Measurements from ENCODE around the gene HDAC9.

Gene HDAC9

GRCh38 chr7:18666107-18666728, 170.7 kb downstream of the HDAC9 start:
- Histone ChIP-seq H3K79me1 (replicated peaks; ENCODE audit: low read length, poor library complexity, severe bottlenecking) (peaks cover 3% of the 10 kb centered on the region), H3K36me3 (ENCODE audit: control insufficient read depth in 1 of 2, insufficient read depth in 2 of 2, low read depth in 1 of 2, low read length in 2 of 2) (no peaks in the 10 kb centered on the region), H2BK12ac (ENCODE audit: low read length in 2 of 2) (peak overlapping the region in 1 of 2 experiments; percentile 83), H3K9me3 (ENCODE audit: control insufficient read depth, low read length) (no peaks in the 10 kb centered on the region), H2AFZ (ENCODE audit: low read depth, low read length) (no peak overlapping the region), H4K91ac (ENCODE audit: low read length) (no peak overlapping the region), H3K18ac (ENCODE audit: low read depth in 1 of 2, low read length in 2 of 2) (peak overlapping the region in 1 of 2 experiments; percentile 48), H4K8ac (ENCODE audit: low read length) (no peak overlapping the region), H3K14ac (ENCODE audit: low read length in 2 of 2) (no peak overlapping the region), H3K23ac (ENCODE audit: low read length in 2 of 2) (no peak overlapping the region), H3K27me3 (ENCODE audit: control insufficient read depth in 1 of 2, insufficient read depth in 1 of 2, low read length in 2 of 2) (no peaks in the 10 kb centered on the region), H3K4me1 (ENCODE audit: control insufficient read depth, insufficient read depth, low read depth, low read length) (no peaks in the 10 kb centered on the region), H3K4ac (ENCODE audit: low read depth in 1 of 2, low read length in 2 of 2) (no peak overlapping the region), H2AK5ac (ENCODE audit: low read length, severe bottlenecking) (no peak overlapping the region), H3K27ac (ENCODE audit: low read length, poor library complexity, severe bottlenecking) (no peak overlapping the region), H2BK15ac (ENCODE audit: low read depth, poor library complexity, severe bottlenecking) (no peak overlapping the region), H2BK5ac (ENCODE audit: low read depth, low read length, poor library complexity, severe bottlenecking) (no peak overlapping the region), H3K4me3 (ENCODE audit: insufficient read depth in 1 of 2, low read depth in 1 of 2, low read length in 2 of 2) (no peak overlapping the region), H3K4me2 (ENCODE audit: low read length, poor library complexity, severe bottlenecking) (no peak overlapping the region), H2BK120ac (ENCODE audit: low read depth, low read length) (no peak overlapping the region), H3K9ac (ENCODE audit: low read length) (no peak overlapping the region)
- DNase-seq, result peak; percentile 78
- 31% methylated on average over 4 of the region's 4 CpGs for WGBS

DNA sequence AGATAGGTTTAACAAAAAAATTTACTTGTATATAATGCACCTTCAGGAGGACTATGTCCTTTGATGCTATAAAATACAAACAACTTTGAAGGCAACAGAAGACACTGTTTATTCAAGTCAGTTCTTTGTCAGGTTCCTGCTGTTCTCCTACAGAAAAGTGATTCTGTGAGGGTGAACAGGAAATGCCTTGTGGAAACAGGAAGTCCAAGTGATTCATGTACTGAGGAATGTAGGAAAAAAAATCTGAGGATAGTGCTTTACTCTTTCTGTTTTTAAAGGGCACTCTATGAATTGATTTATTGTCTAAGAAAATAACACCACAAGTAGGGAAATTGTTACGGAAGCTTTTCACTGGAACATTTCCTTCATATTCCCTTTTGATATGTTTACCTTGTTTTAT, 171.9 kb downstream of the HDAC9 start:
- Histone ChIP-seq H3K9ac (ENCODE audit: low read length) (peak overlapping the region; percentile 19), H3K27ac (ENCODE audit: low read length, poor library complexity, severe bottlenecking) (peak overlapping the region; percentile 38), H3K79me1 (replicated peaks; ENCODE audit: low read length, poor library complexity, severe bottlenecking) (peaks cover 5% of the 10 kb centered on the region), H3K4me3 (ENCODE audit: insufficient read depth in 1 of 2, low read depth in 1 of 2, low read length in 2 of 2) (no peak overlapping the region), H2AFZ (ENCODE audit: low read depth, low read length) (no peak overlapping the region), H4K91ac (ENCODE audit: low read length) (no peak overlapping the region), H3K4me2 (ENCODE audit: low read length, poor library complexity, severe bottlenecking) (no peak overlapping the region), H2BK5ac (ENCODE audit: low read depth, low read length, poor library complexity, severe bottlenecking) (no peak overlapping the region), H3K23ac (ENCODE audit: low read length in 2 of 2) (no peak overlapping the region), H3K4me1 (ENCODE audit: control insufficient read depth, insufficient read depth, low read depth, low read length) (no peaks in the 10 kb centered on the region), H3K9me3 (ENCODE audit: control insufficient read depth, low read length) (no peaks in the 10 kb centered on the region), H3K18ac (ENCODE audit: low read depth in 1 of 2, low read length in 2 of 2) (no peak overlapping the region), H2BK12ac (ENCODE audit: low read length in 2 of 2) (no peak overlapping the region), H2AK5ac (ENCODE audit: low read length, severe bottlenecking) (no peak overlapping the region), H4K8ac (ENCODE audit: low read length) (no peak overlapping the region), H2BK15ac (ENCODE audit: low read depth, poor library complexity, severe bottlenecking) (no peak overlapping the region), H3K4ac (ENCODE audit: low read depth in 1 of 2, low read length in 2 of 2) (no peak overlapping the region), H3K27me3 (ENCODE audit: control insufficient read depth in 1 of 2, insufficient read depth in 1 of 2, low read length in 2 of 2) (no peaks in the 10 kb centered on the region), H3K14ac (ENCODE audit: low read length in 2 of 2) (no peak overlapping the region), H2BK120ac (ENCODE audit: low read depth, low read length) (no peak overlapping the region), H3K36me3 (ENCODE audit: control insufficient read depth in 1 of 2, insufficient read depth in 2 of 2, low read depth in 1 of 2, low read length in 2 of 2) (no peaks in the 10 kb centered on the region)
- no CpG with 5 or more reads among the region's 1 CpG for WGBS
- DNase-seq, result peak; percentile 83

- Histone ChIP-seq H4K8ac (ENCODE audit: low read length) (no peak overlapping the region), H2BK120ac (ENCODE audit: low read depth, low read length) (no peak overlapping the region), H3K4me2 (ENCODE audit: low read length, poor library complexity, severe bottlenecking) (no peak overlapping the region), H3K18ac (ENCODE audit: low read depth in 1 of 2, low read length in 2 of 2) (no peak overlapping the region), H3K23ac (ENCODE audit: low read length in 2 of 2) (no peak overlapping the region), H3K36me3 (ENCODE audit: control insufficient read depth in 1 of 2, insufficient read depth in 2 of 2, low read depth in 1 of 2, low read length in 2 of 2) (no peaks in the 10 kb centered on the region), H2BK12ac (ENCODE audit: low read length in 2 of 2) (no peak overlapping the region), H2AFZ (ENCODE audit: low read depth, low read length) (no peak overlapping the region), H3K14ac (ENCODE audit: low read length in 2 of 2) (no peak overlapping the region), H3K79me1 (replicated peaks; ENCODE audit: low read length, poor library complexity, severe bottlenecking) (peaks cover 3% of the 10 kb centered on the region), H3K4ac (ENCODE audit: low read depth in 1 of 2, low read length in 2 of 2) (no peak overlapping the region), H3K4me3 (ENCODE audit: insufficient read depth in 1 of 2, low read depth in 1 of 2, low read length in 2 of 2) (no peak overlapping the region), H2BK15ac (ENCODE audit: low read depth, poor library complexity, severe bottlenecking) (no peak overlapping the region), H3K27ac (ENCODE audit: low read length, poor library complexity, severe bottlenecking) (no peak overlapping the region), H2BK5ac (ENCODE audit: low read depth, low read length, poor library complexity, severe bottlenecking) (no peak overlapping the region), H3K9ac (ENCODE audit: low read length) (no peak overlapping the region), H3K9me3 (ENCODE audit: control insufficient read depth, low read length) (no peaks in the 10 kb centered on the region), H3K4me1 (ENCODE audit: control insufficient read depth, insufficient read depth, low read depth, low read length) (peaks cover 2% of the 10 kb centered on the region), H3K27me3 (ENCODE audit: control insufficient read depth in 1 of 2, insufficient read depth in 1 of 2, low read length in 2 of 2) (no peaks in the 10 kb centered on the region), H4K91ac (ENCODE audit: low read length) (no peak overlapping the region), H2AK5ac (ENCODE audit: low read length, severe bottlenecking) (no peak overlapping the region)
- WGBS, result 69% methylated on average over 5 of the region's 5 CpGs
- DNase-seq, result no peak
Observed at GRCh38 chr7:18671176-18671575, 175.6 kb downstream of the HDAC9 start.

GRCh38 chr7:18675579-18675978, 180.0 kb downstream of the HDAC9 start:
- Histone ChIP-seq H3K23ac (ENCODE audit: low read length in 2 of 2) (no peak overlapping the region), H3K9me3 (ENCODE audit: control insufficient read depth, low read length) (no peaks in the 10 kb centered on the region), H2BK15ac (ENCODE audit: low read depth, poor library complexity, severe bottlenecking) (no peak overlapping the region), H3K4me3 (ENCODE audit: insufficient read depth in 1 of 2, low read depth in 1 of 2, low read length in 2 of 2) (no peak overlapping the region), H3K14ac (ENCODE audit: low read length in 2 of 2) (no peak overlapping the region), H4K91ac (ENCODE audit: low read length) (no peak overlapping the region), H4K8ac (ENCODE audit: low read length) (no peak overlapping the region), H2AFZ (ENCODE audit: low read depth, low read length) (no peak overlapping the region), H3K18ac (ENCODE audit: low read depth in 1 of 2, low read length in 2 of 2) (no peak overlapping the region), H3K79me1 (replicated peaks; ENCODE audit: low read length, poor library complexity, severe bottlenecking) (peaks cover 3% of the 10 kb centered on the region), H3K4me1 (ENCODE audit: control insufficient read depth, insufficient read depth, low read depth, low read length) (peaks cover 2% of the 10 kb centered on the region), H3K27ac (ENCODE audit: low read length, poor library complexity, severe bottlenecking) (peak overlapping the region; percentile 43), H2BK120ac (ENCODE audit: low read depth, low read length) (no peak overlapping the region), H2BK12ac (ENCODE audit: low read length in 2 of 2) (no peak overlapping the region), H2AK5ac (ENCODE audit: low read length, severe bottlenecking) (no peak overlapping the region), H2BK5ac (ENCODE audit: low read depth, low read length, poor library complexity, severe bottlenecking) (no peak overlapping the region), H3K27me3 (ENCODE audit: control insufficient read depth in 1 of 2, insufficient read depth in 1 of 2, low read length in 2 of 2) (no peaks in the 10 kb centered on the region), H3K36me3 (ENCODE audit: control insufficient read depth in 1 of 2, insufficient read depth in 2 of 2, low read depth in 1 of 2, low read length in 2 of 2) (no peaks in the 10 kb centered on the region), H3K4ac (ENCODE audit: low read depth in 1 of 2, low read length in 2 of 2) (no peak overlapping the region), H3K9ac (ENCODE audit: low read length) (no peak overlapping the region), H3K4me2 (ENCODE audit: low read length, poor library complexity, severe bottlenecking) (no peak overlapping the region)
- no peak for DNase-seq
- 88% methylated on average over 2 of the region's 2 CpGs for WGBS
